Panc1 (cell line): ENCODE measurements around the gene ACBD3. TPM values are rescaled to one million over a fixed set of nuclear protein-coding genes. Genes with fewer than 3 reads are reported as not detected.

Experiments used
- ATAC-seq: fragments of 200-7000 bp; cut with Tn5 transposase; 2 replicates; pipeline ENCODE4 v1.9.1; 2020; ENCODE audit warnings: mild to moderate bottlenecking, moderate library complexity
- BruUV-seq: library from RNA; stranded (reverse); fragments of 400-500 nt; replicated peaks from 2 replicates; lab custom pipeline; 2021; lab: Mats Ljungman, UMichigan
- CTCF ChIA-PET: fragments of 300-600 bp; sonication (Branson Sonifier 250); formaldehyde crosslinking; loops from one replicate; lab custom pipeline; 2022; ENCODE audit warnings: antibody characterized with exemption; lab: Charles Lee
- POLR2A ChIA-PET: fragments of 300-600 bp; sonication (Branson Sonifier 250); formaldehyde crosslinking; loops from one replicate; lab custom pipeline; 2022; ENCODE audit warnings: antibody characterized with exemption; lab: Charles Lee
- DNase-seq: peaks from one replicate; pipeline ENCODE4 v3.0.0-alpha.2; 2010; ENCODE audit warnings: low read depth, low spot score
- H3K27ac ChIP-seq: 2 replicates; pipeline ENCODE4 v1.5.1; 2011; ENCODE audit warnings: mild to moderate bottlenecking, low read length, inconsistent platforms
- H3K27me3 ChIP-seq: fragments of 200-500 bp; sonication (Bioruptor generic); 2 replicates; pipeline ENCODE4 v1.6.0; 2014; ENCODE audit warnings: low read length, inconsistent platforms; ENCODE audit not compliant: control insufficient read depth, insufficient read depth
- H3K36me3 ChIP-seq: fragments of 200-500 bp; sonication (Bioruptor generic); 2 replicates; pipeline ENCODE4 v1.5.1; 2014; ENCODE audit warnings: inconsistent platforms, mild to moderate bottlenecking, low read length, moderate library complexity; ENCODE audit not compliant: control insufficient read depth, insufficient read depth
- H3K4me1 ChIP-seq: 2 replicates; pipeline ENCODE4 v1.5.1; 2011; ENCODE audit warnings: inconsistent platforms, mild to moderate bottlenecking, low read length, moderate library complexity; ENCODE audit not compliant: control insufficient read depth, insufficient read depth
- H3K4me3 ChIP-seq, 2 experiments: 2 replicates each; pipeline ENCODE4 v1.5.1; 2011 to 2012; ENCODE audit warnings: low read depth in 2 of 2, low read length in 2 of 2, mild to moderate bottlenecking in 2 of 2, inconsistent platforms in 1 of 2, moderate library complexity in 1 of 2
- H3K9me3 ChIP-seq: fragments of 200-500 bp; sonication (Bioruptor generic); 2 replicates; pipeline ENCODE4 v1.5.1; 2014; ENCODE audit warnings: low read depth, mild to moderate bottlenecking, inconsistent platforms, low read length, moderate library complexity; ENCODE audit not compliant: control insufficient read depth, insufficient read depth
- POLR2AphosphoS5 ChIP-seq: IDR thresholded peaks from 2 replicates; pipeline ENCODE4 v1.6.1; 2012; ENCODE audit warnings: mild to moderate bottlenecking, low read depth, low read length, moderate library complexity
- SIN3A ChIP-seq: IDR thresholded peaks from 2 replicates; pipeline ENCODE4 v1.6.1; 2012; ENCODE audit warnings: low read depth, mild to moderate bottlenecking, low read length, moderate library complexity, borderline replicate concordance; ENCODE audit not compliant: insufficient read depth
- TCF7L2 ChIP-seq: IDR thresholded peaks from 2 replicates; pipeline ENCODE4 v1.6.1; 2011; ENCODE audit warnings: mild to moderate bottlenecking, low read depth, low read length, inconsistent platforms
- in situ Hi-C: cut with HindIII; loops from 2 replicates; pipeline ENCODE4 v1.10.0; 2016; ENCODE audit warnings: low sequenced_read_pairs, low pct_unique_long_range_greater_than_20kb
- intact Hi-C: fragments of 100-400 bp; cut with micrococcal nuclease; formaldehyde crosslinking; loops from one replicate; pipeline ENCODE4 v1.10.0; 2022; ENCODE audit not compliant: unreplicated experiment
- total RNA-seq: library from RNA; stranded (reverse); gene quantifications from one replicate; pipeline ENCODE4 v1.2.1, GENCODE V29; 2021; ENCODE audit not compliant: unreplicated experiment
- TF ChIP-seq, protein P1 (sequence below), 2 experiments: IDR thresholded peaks; 2 replicates each; pipeline ENCODE4 v1.6.1; 2011 to 2012; ENCODE audit warnings: low read depth in 2 of 2, control low read depth in 1 of 2, low read length in 1 of 2, mild to moderate bottlenecking in 1 of 2, moderate library complexity in 1 of 2; ENCODE audit not compliant: insufficient read depth in 1 of 2
- TF ChIP-seq, protein P2 (sequence below): fragments of 450-650 bp; IDR thresholded peaks from 2 replicates; pipeline ENCODE4 v1.5.1; 2017; ENCODE audit warnings: mild to moderate bottlenecking

ACBD3 gene
- total RNA-seq, 1 experiment from 2014 or later = 31.2 TPM

DNA sequence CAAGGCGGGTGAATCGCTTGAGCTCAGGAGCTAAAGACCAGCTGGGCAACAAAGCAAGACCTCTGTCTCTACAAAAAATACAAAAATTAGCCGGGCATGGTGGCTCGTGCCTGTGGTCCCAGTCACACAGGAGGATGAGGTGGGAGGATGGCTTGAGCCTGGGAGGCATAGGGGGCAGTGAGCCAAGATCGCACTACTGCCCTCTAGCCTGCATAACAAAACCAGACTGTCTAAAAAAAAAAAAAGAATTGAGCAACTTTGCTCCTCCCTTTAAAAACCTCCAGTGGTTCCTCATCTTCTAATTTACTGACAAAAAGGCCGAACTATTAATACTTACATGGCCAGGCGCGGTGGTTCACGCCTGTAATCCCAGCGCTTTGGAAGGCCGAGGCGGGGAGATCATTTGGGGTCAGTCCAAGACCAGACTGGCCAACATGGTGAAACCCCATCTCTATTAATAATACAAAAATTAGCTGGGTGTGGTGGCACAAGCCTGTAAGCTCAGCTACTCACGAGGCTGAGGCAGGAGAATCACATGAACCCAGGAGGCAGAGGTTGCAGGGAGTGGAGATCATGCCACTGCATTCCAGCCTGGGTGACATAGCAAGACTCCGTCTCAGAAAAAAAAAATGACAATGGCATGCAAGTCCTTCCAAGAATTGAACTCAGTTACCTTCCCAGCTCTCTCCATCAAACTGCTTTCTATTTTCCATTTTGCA is 4.4 kb downstream of the ACBD3 start:
- DNase-seq = no peak
- Histone ChIP-seq H3K27me3 (no peaks in the 10 kb centered on the region), H3K9me3 (no peaks in the 10 kb centered on the region), H3K4me1 (peaks cover 11% of the 10 kb centered on the region; the same call in 1 of the 2 replicates), H3K27ac (no peak overlapping the region), H3K4me3 (no peak overlapping the region), H3K36me3 (peaks cover 4% of the 10 kb centered on the region)
- POLR2A ChIA-PET = no interaction called here
- BruUV-seq = no TSS peak
- TF ChIP-seq POLR2AphosphoS5 = no peak
- no peak for TF ChIP-seq SIN3A
- TF ChIP-seq TCF7L2 = no peak
- TF ChIP-seq, protein P1, sequence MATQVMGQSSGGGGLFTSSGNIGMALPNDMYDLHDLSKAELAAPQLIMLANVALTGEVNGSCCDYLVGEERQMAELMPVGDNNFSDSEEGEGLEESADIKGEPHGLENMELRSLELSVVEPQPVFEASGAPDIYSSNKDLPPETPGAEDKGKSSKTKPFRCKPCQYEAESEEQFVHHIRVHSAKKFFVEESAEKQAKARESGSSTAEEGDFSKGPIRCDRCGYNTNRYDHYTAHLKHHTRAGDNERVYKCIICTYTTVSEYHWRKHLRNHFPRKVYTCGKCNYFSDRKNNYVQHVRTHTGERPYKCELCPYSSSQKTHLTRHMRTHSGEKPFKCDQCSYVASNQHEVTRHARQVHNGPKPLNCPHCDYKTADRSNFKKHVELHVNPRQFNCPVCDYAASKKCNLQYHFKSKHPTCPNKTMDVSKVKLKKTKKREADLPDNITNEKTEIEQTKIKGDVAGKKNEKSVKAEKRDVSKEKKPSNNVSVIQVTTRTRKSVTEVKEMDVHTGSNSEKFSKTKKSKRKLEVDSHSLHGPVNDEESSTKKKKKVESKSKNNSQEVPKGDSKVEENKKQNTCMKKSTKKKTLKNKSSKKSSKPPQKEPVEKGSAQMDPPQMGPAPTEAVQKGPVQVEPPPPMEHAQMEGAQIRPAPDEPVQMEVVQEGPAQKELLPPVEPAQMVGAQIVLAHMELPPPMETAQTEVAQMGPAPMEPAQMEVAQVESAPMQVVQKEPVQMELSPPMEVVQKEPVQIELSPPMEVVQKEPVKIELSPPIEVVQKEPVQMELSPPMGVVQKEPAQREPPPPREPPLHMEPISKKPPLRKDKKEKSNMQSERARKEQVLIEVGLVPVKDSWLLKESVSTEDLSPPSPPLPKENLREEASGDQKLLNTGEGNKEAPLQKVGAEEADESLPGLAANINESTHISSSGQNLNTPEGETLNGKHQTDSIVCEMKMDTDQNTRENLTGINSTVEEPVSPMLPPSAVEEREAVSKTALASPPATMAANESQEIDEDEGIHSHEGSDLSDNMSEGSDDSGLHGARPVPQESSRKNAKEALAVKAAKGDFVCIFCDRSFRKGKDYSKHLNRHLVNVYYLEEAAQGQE (IDR thresholded peaks at IDR 0.05; ENCODE audit: insufficient read depth in 1 of 2, low read depth in 2 of 2, low read length in 1 of 2) = no peak
- TF ChIP-seq, protein P2, sequence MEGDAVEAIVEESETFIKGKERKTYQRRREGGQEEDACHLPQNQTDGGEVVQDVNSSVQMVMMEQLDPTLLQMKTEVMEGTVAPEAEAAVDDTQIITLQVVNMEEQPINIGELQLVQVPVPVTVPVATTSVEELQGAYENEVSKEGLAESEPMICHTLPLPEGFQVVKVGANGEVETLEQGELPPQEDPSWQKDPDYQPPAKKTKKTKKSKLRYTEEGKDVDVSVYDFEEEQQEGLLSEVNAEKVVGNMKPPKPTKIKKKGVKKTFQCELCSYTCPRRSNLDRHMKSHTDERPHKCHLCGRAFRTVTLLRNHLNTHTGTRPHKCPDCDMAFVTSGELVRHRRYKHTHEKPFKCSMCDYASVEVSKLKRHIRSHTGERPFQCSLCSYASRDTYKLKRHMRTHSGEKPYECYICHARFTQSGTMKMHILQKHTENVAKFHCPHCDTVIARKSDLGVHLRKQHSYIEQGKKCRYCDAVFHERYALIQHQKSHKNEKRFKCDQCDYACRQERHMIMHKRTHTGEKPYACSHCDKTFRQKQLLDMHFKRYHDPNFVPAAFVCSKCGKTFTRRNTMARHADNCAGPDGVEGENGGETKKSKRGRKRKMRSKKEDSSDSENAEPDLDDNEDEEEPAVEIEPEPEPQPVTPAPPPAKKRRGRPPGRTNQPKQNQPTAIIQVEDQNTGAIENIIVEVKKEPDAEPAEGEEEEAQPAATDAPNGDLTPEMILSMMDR = peak; percentile 73
- intact Hi-C loops (no loop called here), in situ Hi-C loops (no loop called here)
- CTCF ChIA-PET = interaction anchor here (0.6 to 1.3 kb wide), 2 partner anchors 58 to 150 kb away, joined by 3 read pairs; no protein-coding TSS in a partner anchor
- ATAC-seq = no peak

DNA sequence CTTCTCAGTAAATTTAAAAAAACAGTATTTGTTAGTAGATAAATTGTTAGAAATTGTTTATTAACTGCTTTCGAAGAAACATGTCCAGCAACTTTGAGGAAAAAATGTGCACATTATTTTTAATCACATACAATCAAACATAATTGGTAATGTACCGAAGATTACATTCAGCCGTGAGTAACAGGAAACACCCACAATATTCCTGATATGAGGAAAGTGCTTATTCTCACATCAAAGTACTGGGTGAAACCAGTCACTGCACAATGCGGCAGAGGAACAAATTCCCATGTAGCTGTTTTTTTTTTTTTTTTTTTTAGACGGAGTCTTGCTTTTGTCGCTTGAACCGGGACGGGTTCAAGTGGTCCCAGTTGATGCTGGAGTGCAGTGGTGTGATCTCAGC is 9.7 kb downstream of the ACBD3 start:
- Histone ChIP-seq H3K4me1 (no peaks in the 10 kb centered on the region), H3K4me3 (no peak overlapping the region), H3K36me3 (peaks cover 4% of the 10 kb centered on the region; the same call in 1 of the 2 replicates), H3K27ac (no peak overlapping the region), H3K27me3 (no peaks in the 10 kb centered on the region), H3K9me3 (no peaks in the 10 kb centered on the region)
- ATAC-seq (no peak), DNase-seq (no peak)
- no TSS peak for BruUV-seq
- intact Hi-C loops = no loop called here
- in situ Hi-C loops = no loop called here
- ChIA-PET POLR2A (no interaction called here), CTCF (no interaction called here)
- TF ChIP-seq POLR2AphosphoS5 (no peak), SIN3A (no peak), TCF7L2 (no peak)
- TF ChIP-seq, protein P2 = no peak
- TF ChIP-seq, protein P1 (IDR thresholded peaks at IDR 0.05; ENCODE audit: insufficient read depth in 1 of 2, low read depth in 2 of 2, low read length in 1 of 2) = no peak
